Endothelial cell of umbilical vein (primary cell): Measurements from ENCODE around the gene TMEM178A.

Experiments used
- FOS ChIP-seq: IDR thresholded peaks from 2 replicates; pipeline ENCODE4 v1.6.1; 2011; ENCODE audit warnings: mild to moderate bottlenecking, low read length, moderate library complexity, borderline replicate concordance; ENCODE audit not compliant: insufficient read depth
- MYC ChIP-seq: IDR thresholded peaks from one replicate; pipeline ENCODE4 v1.6.1; 2011; ENCODE audit warnings: mild to moderate bottlenecking, low read depth, low read length
- POLR2A ChIP-seq: IDR thresholded peaks from 2 replicates; pipeline ENCODE4 v1.6.1; 2012; ENCODE audit warnings: low read depth, mild to moderate bottlenecking, control low read depth, low read length
- POLR2AphosphoS5 ChIP-seq: IDR thresholded peaks from 2 replicates; pipeline ENCODE4 v1.6.1; 2012; ENCODE audit warnings: low read depth, mild to moderate bottlenecking, control low read depth, low read length, moderate library complexity; ENCODE audit not compliant: insufficient read depth
- TF ChIP-seq, protein P1 (sequence below), 2 donors: IDR thresholded peaks; 1 replicate in 1 of 2; 2 replicates in 1 of 2; pipeline ENCODE4 v1.5.1; 2011; ENCODE audit warnings: low read length in 2 of 2, mild to moderate bottlenecking in 2 of 2, moderate library complexity in 2 of 2, control low read depth in 1 of 2, inconsistent platforms in 1 of 2, low read depth in 1 of 2; ENCODE audit not compliant: insufficient read depth in 1 of 2; ENCODE audit errors: extremely low read depth in 1 of 2

DNA sequence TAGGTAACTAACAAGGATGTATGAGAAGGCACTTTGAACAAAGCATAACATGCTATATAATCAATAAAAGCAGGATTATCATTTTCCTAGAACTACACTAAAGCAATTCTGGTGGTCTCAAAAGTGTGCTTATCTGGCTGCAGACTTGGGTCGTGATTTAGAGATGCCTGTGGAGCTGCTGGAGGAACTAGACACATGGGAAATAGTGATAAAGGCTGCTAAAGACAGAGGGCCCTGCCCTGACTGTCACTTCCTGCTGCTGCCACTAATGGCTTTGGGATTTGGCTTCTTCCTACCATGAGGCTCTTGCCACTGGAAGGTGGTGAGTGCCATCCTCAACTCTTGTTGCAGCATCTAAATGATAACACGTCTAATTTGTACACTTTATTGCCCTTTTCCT lies 22.5 kb downstream of the TMEM178A start:
- TF ChIP-seq, protein P1, sequence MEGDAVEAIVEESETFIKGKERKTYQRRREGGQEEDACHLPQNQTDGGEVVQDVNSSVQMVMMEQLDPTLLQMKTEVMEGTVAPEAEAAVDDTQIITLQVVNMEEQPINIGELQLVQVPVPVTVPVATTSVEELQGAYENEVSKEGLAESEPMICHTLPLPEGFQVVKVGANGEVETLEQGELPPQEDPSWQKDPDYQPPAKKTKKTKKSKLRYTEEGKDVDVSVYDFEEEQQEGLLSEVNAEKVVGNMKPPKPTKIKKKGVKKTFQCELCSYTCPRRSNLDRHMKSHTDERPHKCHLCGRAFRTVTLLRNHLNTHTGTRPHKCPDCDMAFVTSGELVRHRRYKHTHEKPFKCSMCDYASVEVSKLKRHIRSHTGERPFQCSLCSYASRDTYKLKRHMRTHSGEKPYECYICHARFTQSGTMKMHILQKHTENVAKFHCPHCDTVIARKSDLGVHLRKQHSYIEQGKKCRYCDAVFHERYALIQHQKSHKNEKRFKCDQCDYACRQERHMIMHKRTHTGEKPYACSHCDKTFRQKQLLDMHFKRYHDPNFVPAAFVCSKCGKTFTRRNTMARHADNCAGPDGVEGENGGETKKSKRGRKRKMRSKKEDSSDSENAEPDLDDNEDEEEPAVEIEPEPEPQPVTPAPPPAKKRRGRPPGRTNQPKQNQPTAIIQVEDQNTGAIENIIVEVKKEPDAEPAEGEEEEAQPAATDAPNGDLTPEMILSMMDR (IDR thresholded peaks at IDR 0.05; ENCODE audit: extremely low read depth in 1 of 2, insufficient read depth in 1 of 2, low read depth in 1 of 2, low read length in 2 of 2): no peak
- TF ChIP-seq POLR2AphosphoS5 (no peak), POLR2A (no peak), FOS (no peak), MYC (no peak)
